ENCODE data around the gene SIGLEC1. TPM values are rescaled to one million over a fixed set of nuclear protein-coding genes. Genes with fewer than 3 reads are reported as not detected.

Gene SIGLEC1
- total and polyA plus RNA-seq, 2 donors (not counting 3 experiments of a cell fraction or from before 2014, with no cell fraction given): not detected

GRCh38 chr20:3692706-3693294 lies 19.6 kb downstream of the SIGLEC1 start:
- H2AFZ ChIP-seq (ENCODE audit: low read depth, low read length): no peak overlapping the region
- H3K27ac ChIP-seq (ENCODE audit: insufficient read depth, low read depth, low read length): no peak overlapping the region
- no peak overlapping the region for H3K9ac ChIP-seq (replicated peaks; ENCODE audit: extremely low read depth, insufficient read depth, low read length)
- DNase-seq (ENCODE audit: low read depth, low spot score) (no peak), FAIRE-seq (no peak)
- H3K4me3 ChIP-seq (replicated peaks in 1 of 3; ENCODE audit: insufficient read depth in 1 of 3, low read depth in 1 of 3, low read length in 3 of 3): no peak overlapping the region
- TF ChIP-seq CTCF (IDR thresholded peaks at IDR 0.05; ENCODE audit: extremely low read depth in 1 of 2, insufficient read depth in 1 of 2, low read depth in 1 of 2, low read length in 2 of 2): no peak
- TF ChIP-seq FOS (IDR thresholded peaks at IDR 0.05; ENCODE audit: borderline replicate concordance, insufficient read depth, low read length): no peak
- no peak for TF ChIP-seq EZH2 (IDR thresholded peaks at IDR 0.05; ENCODE audit: borderline replicate concordance, low read depth, low read length, severe bottlenecking)
- no peak for TF ChIP-seq MAX (IDR thresholded peaks at IDR 0.05; ENCODE audit: insufficient read depth, insufficient read length)
- no peak for TF ChIP-seq GATA2 (IDR thresholded peaks at IDR 0.05; ENCODE audit: insufficient read depth, insufficient read length, low read depth, low read length)
- TF ChIP-seq JUN (IDR thresholded peaks at IDR 0.05; ENCODE audit: borderline replicate concordance, insufficient read depth, insufficient read length, low read depth): no peak
- no peak for TF ChIP-seq MYC (IDR thresholded peaks at IDR 0.05; ENCODE audit: low read depth, low read length)
- no peak for TF ChIP-seq POLR2A (IDR thresholded peaks at IDR 0.05; ENCODE audit: low read depth, low read length)
- no peak for TF ChIP-seq POLR2AphosphoS5 (IDR thresholded peaks at IDR 0.05; ENCODE audit: insufficient read depth, low read depth, low read length)
- BruUV-seq (replicated peaks): no TSS peak
- H3K36me3 ChIP-seq (ENCODE audit: control insufficient read depth in 2 of 2, extremely low read depth in 1 of 2, insufficient read depth in 2 of 2, low read length in 2 of 2): no peaks in the 10 kb centered on the region
- ChIA-PET CTCF (interaction anchor here (4.5 to 12.6 kb wide), 3 partner anchors 16 to 17 kb away, joined by 23 to 112 read pairs (median 39); no protein-coding TSS in a partner anchor), POLR2A (no interaction called here)
- H4K20me1 ChIP-seq (replicated peaks; ENCODE audit: control insufficient read depth, extremely low read depth, insufficient read depth, low read length): no peaks in the 10 kb centered on the region
- no peaks in the 10 kb centered on the region for H3K79me2 ChIP-seq (ENCODE audit: control insufficient read depth, insufficient read depth, low read length)
- dilution Hi-C loops (cut with MboI; ENCODE audit: extremely low pct_ligation_motif_present, low sequenced_read_pairs) (no loop called here), intact Hi-C loops (cut with micrococcal nuclease) (no loop called here)
- no peak overlapping the region for H3K4me2 ChIP-seq (ENCODE audit: insufficient read depth, low read length)
- H3K9me1 ChIP-seq (replicated peaks; ENCODE audit: control insufficient read depth, extremely low read depth, insufficient read depth, low read length): no peaks in the 10 kb centered on the region
- H3K9me3 ChIP-seq (replicated peaks; ENCODE audit: control insufficient read depth, insufficient read depth, low read length): no peaks in the 10 kb centered on the region
- no peaks in the 10 kb centered on the region for H3K27me3 ChIP-seq (ENCODE audit: control insufficient read depth in 2 of 2, insufficient read depth in 2 of 2, low read length in 2 of 2)
- H3K4me1 ChIP-seq (ENCODE audit: control insufficient read depth, extremely low read depth, insufficient read depth, low read length): no peaks in the 10 kb centered on the region
